SU-DHL-6 (cell line): ENCODE measurements around the gene EXOC2.

Experiments used
- H2AFZ ChIP-seq: fragments of 200-600 bp; sonication (generic); 2 replicates; pipeline ENCODE4 v1.6.1; 2014; ENCODE audit warnings: low read depth, mild to moderate bottlenecking, moderate library complexity, mixed read lengths, antibody characterized with exemption, low read length; ENCODE audit not compliant: severe bottlenecking
- H3F3A ChIP-seq: fragments of 200-600 bp; shearing (Covaris generic); 2 replicates; pipeline ENCODE4 v1.6.0; 2016; ENCODE audit warnings: antibody characterized with exemption, mild to moderate bottlenecking; ENCODE audit not compliant: insufficient read depth
- H3K27ac ChIP-seq: fragments of 200-600 bp; sonication (generic); 2 replicates; pipeline ENCODE4 v1.5.1; 2016; ENCODE audit warnings: low read depth, mild to moderate bottlenecking, low read length, moderate library complexity, mixed read lengths
- H3K27me3 ChIP-seq: fragments of 200-600 bp; sonication (generic), shearing (Covaris generic); 2 replicates; pipeline ENCODE4 v1.6.0; 2014; ENCODE audit warnings: mild to moderate bottlenecking, low read length
- H3K36me3 ChIP-seq: fragments of 200-600 bp; sonication (generic); 2 replicates; pipeline ENCODE4 v1.6.1; 2014; ENCODE audit warnings: mild to moderate bottlenecking, low read length, mixed read lengths
- H3K4me2 ChIP-seq: fragments of 300-600, 200-600 bp; shearing (Covaris generic), sonication (generic); 2 replicates; pipeline ENCODE4 v1.6.0; 2014; ENCODE audit warnings: low read length, low read depth, mild to moderate bottlenecking; ENCODE audit not compliant: poor library complexity, severe bottlenecking
- H3K4me3 ChIP-seq: fragments of 200-600 bp; sonication (generic); 2 replicates; pipeline ENCODE4 v1.5.1; 2014; ENCODE audit warnings: antibody characterized with exemption, low read length, mild to moderate bottlenecking, mixed read lengths; ENCODE audit not compliant: insufficient read depth, poor library complexity, severe bottlenecking
- H3K79me2 ChIP-seq: fragments of 200-600 bp; sonication (generic); 2 replicates; pipeline ENCODE4 v1.6.1; 2014; ENCODE audit warnings: mild to moderate bottlenecking, low read length, moderate library complexity; ENCODE audit not compliant: insufficient read depth
- H3K9ac ChIP-seq: fragments of 200-600 bp; sonication (generic); 2 replicates; pipeline ENCODE4 v1.7.0; 2014; ENCODE audit warnings: mild to moderate bottlenecking, low read length
- H3K9me2 ChIP-seq: fragments of 200-600 bp; sonication (generic); replicated peaks from 2 replicates; pipeline ENCODE4 v1.6.1; 2014; ENCODE audit warnings: low read length; ENCODE audit not compliant: insufficient read depth
- H3K9me3 ChIP-seq: fragments of 200-600 bp; sonication (generic); 2 replicates; pipeline ENCODE4 v1.6.1; 2014; ENCODE audit warnings: low read length, mixed read lengths; ENCODE audit not compliant: insufficient read depth
- H4K20me1 ChIP-seq: fragments of 200-600 bp; sonication (generic); 2 replicates; pipeline ENCODE4 v1.6.1; 2014; ENCODE audit warnings: low read depth, mild to moderate bottlenecking, antibody characterized with exemption, low read length, moderate library complexity, mixed read lengths
- EZH2phosphoT487 ChIP-seq: fragments of 200-600 bp; sonication (generic), shearing (Covaris generic); conservative IDR thresholded peaks from 2 replicates; pipeline ENCODE4 v1.6.1; 2018; ENCODE audit warnings: mild to moderate bottlenecking, antibody characterized with exemption, low read length, moderate library complexity, mixed read lengths
- TF ChIP-seq, protein P1 (sequence below): fragments of 200-600 bp; sonication (generic); IDR thresholded peaks from one replicate; pipeline ENCODE4 v1.5.1; 2017; ENCODE audit warnings: antibody characterized with exemption, mild to moderate bottlenecking, low read length, moderate library complexity; ENCODE audit not compliant: insufficient read depth, poor library complexity, severe bottlenecking

The EXOC2 gene

DNA sequence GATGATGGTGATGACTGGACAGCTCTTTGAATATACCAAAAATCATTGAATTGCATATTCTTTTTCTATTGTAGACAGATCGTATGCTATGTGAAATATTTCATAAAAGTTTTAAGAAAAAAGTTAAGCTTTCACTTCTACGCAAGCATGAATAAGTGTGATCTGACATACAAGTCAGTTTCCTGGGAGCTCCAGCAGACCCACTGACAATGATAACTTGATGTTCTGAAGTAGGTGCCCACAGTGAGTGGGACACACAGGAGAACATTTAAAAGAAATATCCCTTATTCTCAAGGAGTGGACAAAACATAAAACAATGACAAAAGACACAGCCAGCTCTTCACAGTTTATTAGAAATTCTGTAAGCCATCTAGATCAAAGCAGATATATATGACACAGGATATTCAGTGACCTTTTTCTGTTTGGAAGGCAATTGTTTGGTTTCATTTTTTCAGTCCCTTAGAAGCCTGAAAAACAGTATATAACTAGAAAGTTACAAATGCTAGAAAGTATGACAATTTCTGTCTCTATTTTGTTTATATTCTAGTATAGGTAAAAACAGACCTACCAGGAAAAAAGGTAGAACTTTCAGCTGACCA lies 200.0 kb downstream of the EXOC2 start:
- Histone ChIP-seq H3K9me3 (no peaks in the 10 kb centered on the region), H3K79me2 (no peaks in the 10 kb centered on the region), H3K4me2 (no peak overlapping the region), H3K36me3 (peaks cover 14% of the 10 kb centered on the region; the same call in 1 of the 2 replicates), H3K27me3 (no peaks in the 10 kb centered on the region), H3F3A (no peaks in the 10 kb centered on the region; the same call in 1 of the 2 replicates), H3K9me2 (no peaks in the 10 kb centered on the region), H3K4me3 (no peak overlapping the region), H3K27ac (no peak overlapping the region), H2AFZ (no peak overlapping the region), H4K20me1 (no peaks in the 10 kb centered on the region), H3K9ac (no peak overlapping the region)
- TF ChIP-seq EZH2phosphoT487 = no peak
- TF ChIP-seq, protein P1, sequence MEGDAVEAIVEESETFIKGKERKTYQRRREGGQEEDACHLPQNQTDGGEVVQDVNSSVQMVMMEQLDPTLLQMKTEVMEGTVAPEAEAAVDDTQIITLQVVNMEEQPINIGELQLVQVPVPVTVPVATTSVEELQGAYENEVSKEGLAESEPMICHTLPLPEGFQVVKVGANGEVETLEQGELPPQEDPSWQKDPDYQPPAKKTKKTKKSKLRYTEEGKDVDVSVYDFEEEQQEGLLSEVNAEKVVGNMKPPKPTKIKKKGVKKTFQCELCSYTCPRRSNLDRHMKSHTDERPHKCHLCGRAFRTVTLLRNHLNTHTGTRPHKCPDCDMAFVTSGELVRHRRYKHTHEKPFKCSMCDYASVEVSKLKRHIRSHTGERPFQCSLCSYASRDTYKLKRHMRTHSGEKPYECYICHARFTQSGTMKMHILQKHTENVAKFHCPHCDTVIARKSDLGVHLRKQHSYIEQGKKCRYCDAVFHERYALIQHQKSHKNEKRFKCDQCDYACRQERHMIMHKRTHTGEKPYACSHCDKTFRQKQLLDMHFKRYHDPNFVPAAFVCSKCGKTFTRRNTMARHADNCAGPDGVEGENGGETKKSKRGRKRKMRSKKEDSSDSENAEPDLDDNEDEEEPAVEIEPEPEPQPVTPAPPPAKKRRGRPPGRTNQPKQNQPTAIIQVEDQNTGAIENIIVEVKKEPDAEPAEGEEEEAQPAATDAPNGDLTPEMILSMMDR = no peak

DNA sequence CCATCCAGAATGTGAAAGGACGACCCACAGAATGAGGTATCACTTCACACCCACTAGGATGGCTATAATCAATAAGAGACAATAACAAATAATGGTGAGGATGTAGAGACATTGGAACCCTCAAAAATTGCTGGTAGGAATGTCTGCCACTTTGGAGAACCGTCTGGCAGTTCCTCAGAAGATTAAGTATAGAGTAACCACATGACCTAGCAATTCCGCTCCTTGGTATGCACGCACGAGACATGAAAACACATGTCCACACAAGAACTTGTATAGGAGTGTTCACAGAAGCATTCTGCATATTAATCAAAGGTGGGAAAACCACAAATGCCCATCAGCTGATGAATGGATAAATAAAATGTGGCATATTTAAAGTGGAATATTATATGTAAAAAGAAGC lies 200.8 kb downstream of the EXOC2 start:
- H3K4me3 ChIP-seq = no peak overlapping the region
- H3K4me2 ChIP-seq = no peak overlapping the region
- H3F3A ChIP-seq = no peaks in the 10 kb centered on the region; the same call in 1 of the 2 replicates
- no peak overlapping the region for H2AFZ ChIP-seq
- H3K9me3 ChIP-seq = no peaks in the 10 kb centered on the region
- H4K20me1 ChIP-seq = no peaks in the 10 kb centered on the region
- TF ChIP-seq EZH2phosphoT487 = no peak
- TF ChIP-seq, protein P1 = no peak
- H3K79me2 ChIP-seq = no peaks in the 10 kb centered on the region
- no peaks in the 10 kb centered on the region for H3K27me3 ChIP-seq
- H3K36me3 ChIP-seq = peaks cover 13% of the 10 kb centered on the region; the same call in 1 of the 2 replicates
- H3K27ac ChIP-seq = no peak overlapping the region
- H3K9me2 ChIP-seq = no peaks in the 10 kb centered on the region
- H3K9ac ChIP-seq = no peak overlapping the region

DNA sequence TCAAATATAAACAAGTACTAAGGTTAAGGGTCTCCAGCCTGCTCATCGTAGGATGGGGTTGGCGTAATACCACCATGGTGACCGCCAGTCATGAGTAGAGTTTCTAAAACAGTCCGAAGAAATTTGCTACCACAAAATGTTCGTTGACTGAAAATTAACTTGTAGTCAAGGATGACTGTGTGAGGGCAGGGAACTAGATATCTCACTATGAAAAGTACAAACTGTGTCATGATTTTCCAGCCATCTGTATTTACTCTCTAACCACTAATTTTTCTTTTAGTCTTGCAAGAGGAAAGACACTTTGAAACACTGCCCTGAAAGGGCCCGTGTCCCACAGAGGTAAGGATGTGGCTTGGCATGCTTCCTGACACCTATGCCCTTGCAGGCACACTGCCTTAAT lies 201.7 kb downstream of the EXOC2 start:
- TF ChIP-seq, protein P1 = no peak
- TF ChIP-seq EZH2phosphoT487 = no peak
- peak overlapping the region; percentile 35 for H3K4me2 ChIP-seq
- peak overlapping the region; percentile 47 for H3K27ac ChIP-seq

More for the DNA sequence above, 201.7 kb downstream of the EXOC2 start:
- no peak overlapping the region for H2AFZ ChIP-seq
- H3K36me3 ChIP-seq = peaks cover 12% of the 10 kb centered on the region; the same call in 1 of the 2 replicates
- H3K9ac ChIP-seq = no peak overlapping the region
- H3K9me3 ChIP-seq = no peaks in the 10 kb centered on the region
- H3K79me2 ChIP-seq = no peaks in the 10 kb centered on the region
- no peaks in the 10 kb centered on the region for H3K27me3 ChIP-seq
- no peaks in the 10 kb centered on the region; the same call in 1 of the 2 replicates for H3F3A ChIP-seq
- H3K4me3 ChIP-seq = no peak overlapping the region
- no peaks in the 10 kb centered on the region for H4K20me1 ChIP-seq
- no peaks in the 10 kb centered on the region for H3K9me2 ChIP-seq
